IPS-NIHi7 (cell line): ENCODE data around the gene DHRS12.

ENCODE experiments used
- DNase-seq: peaks from one replicate; pipeline ENCODE4 v3.0.0; 2012; ENCODE audit warnings: mixed read lengths; ENCODE audit errors: extremely low spot score

Gene DHRS12

DNA sequence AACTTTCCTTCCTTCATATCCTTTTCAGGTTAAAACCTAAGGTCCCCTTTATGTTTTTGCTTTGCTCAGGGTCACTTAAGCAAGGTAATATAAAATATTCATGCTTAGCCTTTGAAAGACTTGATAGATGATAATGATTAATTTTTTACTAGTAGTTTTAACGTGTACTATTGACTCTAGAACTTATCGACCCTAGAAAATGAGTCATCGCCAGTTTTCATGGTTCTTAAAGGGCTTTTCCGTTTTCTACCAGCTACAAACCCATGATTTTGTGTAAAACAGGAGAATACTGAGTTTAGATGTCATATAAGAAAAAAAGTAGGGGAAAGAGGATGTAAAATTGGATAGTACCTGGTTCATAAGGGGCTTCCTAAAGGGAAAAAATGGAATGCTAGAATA is 75.7 kb downstream of the DHRS12 start:
- no peak for DNase-seq

- DNase-seq: no peak
Measured at GRCh38 chr13:51727634-51728274, 76.2 kb downstream of the DHRS12 start.

- DNase-seq: no peak
Measured at GRCh38 chr13:51726446-51727193, 77.3 kb downstream of the DHRS12 start.

GRCh38 chr13:51724721-51725120 is 79.2 kb downstream of the DHRS12 start:
- DNase-seq: no peak

DNA sequence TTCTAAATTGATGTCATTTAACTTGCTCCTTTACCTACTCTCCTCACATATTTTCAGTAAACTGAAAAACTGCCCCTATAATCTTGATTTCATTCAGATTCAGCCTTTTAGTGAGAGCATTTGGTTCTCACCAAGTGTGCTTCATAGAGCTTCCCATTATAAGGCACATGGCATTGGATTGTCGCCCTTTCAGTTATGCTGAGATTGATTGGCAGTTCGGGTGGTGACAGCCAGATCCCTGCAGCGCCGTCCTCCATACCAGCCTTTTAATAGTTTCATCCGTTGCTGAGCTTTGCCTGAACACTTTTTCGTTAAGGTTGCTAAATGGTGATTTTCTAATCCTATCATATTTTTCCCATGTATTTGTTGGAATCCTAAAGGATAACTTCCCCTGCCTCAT is 80.4 kb downstream of the DHRS12 start:
- no peak for DNase-seq

DNA sequence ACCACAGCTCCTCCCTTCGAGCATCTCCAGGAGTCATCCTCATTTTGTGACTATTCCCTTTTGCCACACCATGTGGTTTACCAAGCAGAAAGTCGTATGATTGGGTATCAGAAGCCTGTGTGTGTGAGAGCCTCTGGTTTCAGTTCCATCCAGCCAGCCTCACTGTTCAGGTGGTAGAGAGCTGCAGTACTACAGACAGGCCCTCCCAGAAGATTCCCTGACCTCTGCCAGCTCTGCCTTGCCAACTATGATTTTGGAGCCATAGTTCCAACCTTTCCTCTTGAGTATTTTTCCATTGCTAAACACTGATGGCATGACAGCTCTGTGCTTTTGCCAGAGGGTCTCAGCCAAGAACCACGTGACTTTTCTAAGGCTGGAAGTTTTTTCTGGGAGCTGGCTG is 82.5 kb downstream of the DHRS12 start:
- DNase-seq: no peak

GRCh38 chr13:51719394-51719793 is 84.6 kb downstream of the DHRS12 start:
- no peak for DNase-seq
